Fibroblast of lung (primary cell): ENCODE data around the gene CACNA1E. TPM values are rescaled to one million over a fixed set of nuclear protein-coding genes. Genes with fewer than 3 reads are reported as not detected.
"Not testable (repeated sequence)": the region's sequence is repeated elsewhere in the genome, so short reads cannot be mapped to it uniquely, and the experiment has no call there.

ENCODE experiments used
- DNase-seq, 2 donors: peaks; one replicate each; pipeline versions ENCODE4 v3.0.0 to v3.0.0-alpha.2; 2010; ENCODE audit warnings: low read depth in 2 of 2
- H2AFZ ChIP-seq: 2 replicates; pipeline ENCODE4 v1.5.1; 2012; ENCODE audit warnings: low read length, control low read depth, inconsistent platforms
- H3K27ac ChIP-seq: 2 replicates; pipeline ENCODE4 v1.5.1; 2011; ENCODE audit warnings: low read length, control low read depth; ENCODE audit not compliant: insufficient read depth
- H3K27me3 ChIP-seq: 2 replicates; pipeline ENCODE4 v1.5.1; 2011; ENCODE audit warnings: mild to moderate bottlenecking, low read length; ENCODE audit not compliant: control insufficient read depth, insufficient read depth
- H3K36me3 ChIP-seq: 2 replicates; pipeline ENCODE4 v1.5.1; 2011; ENCODE audit warnings: low read length; ENCODE audit not compliant: control insufficient read depth, insufficient read depth
- H3K4me1 ChIP-seq: 2 replicates; pipeline ENCODE4 v1.5.1; 2011; ENCODE audit warnings: low read length; ENCODE audit not compliant: control insufficient read depth, insufficient read depth; ENCODE audit errors: extremely low read depth
- H3K4me2 ChIP-seq: 2 replicates; pipeline ENCODE4 v1.5.1; 2011; ENCODE audit warnings: low read length, control low read depth; ENCODE audit not compliant: insufficient read depth; ENCODE audit errors: extremely low read depth
- H3K4me3 ChIP-seq, 4 experiments: fragments of 200-600 bp in 1 of 4; sonication (generic) in 1 of 4; replicated peaks in 1 of 4; 2 replicates each; pipeline ENCODE4 v1.5.1; 2011 to 2016; ENCODE audit warnings: low read length in 4 of 4, low read depth in 3 of 4, mild to moderate bottlenecking in 3 of 4, control low read depth in 2 of 4, inconsistent platforms in 1 of 4, mixed read lengths in 1 of 4; ENCODE audit not compliant: insufficient read depth in 1 of 4; ENCODE audit errors: control extremely low read depth in 1 of 4
- H3K79me2 ChIP-seq: 2 replicates; pipeline ENCODE4 v1.5.1; 2012; ENCODE audit warnings: mild to moderate bottlenecking, low read length, inconsistent platforms; ENCODE audit not compliant: control insufficient read depth, insufficient read depth
- H3K9ac ChIP-seq: 2 replicates; pipeline ENCODE4 v1.5.1; 2011; ENCODE audit warnings: mild to moderate bottlenecking, low read length, control low read depth; ENCODE audit not compliant: insufficient read depth
- H3K9me3 ChIP-seq: 2 replicates; pipeline ENCODE4 v1.5.1; 2012; ENCODE audit warnings: low read depth, low read length; ENCODE audit not compliant: control insufficient read depth, insufficient read depth
- H4K20me1 ChIP-seq: 2 replicates; pipeline ENCODE4 v1.5.1; 2011; ENCODE audit warnings: low read length; ENCODE audit not compliant: control insufficient read depth, insufficient read depth; ENCODE audit errors: extremely low read depth
- EZH2 ChIP-seq: IDR thresholded peaks from 2 replicates; pipeline ENCODE4 v1.5.1; 2012; ENCODE audit warnings: low read length, control low read depth, mild to moderate bottlenecking; ENCODE audit errors: missing control alignments
- polyA plus RNA-seq, 2 donors: library from polyadenylated mRNA; depleted of rRNA in 1 of 2; stranded (reverse) in 1 of 2; unstranded in 1 of 2; fragments of >200 nt; gene quantifications; 2 replicates each; pipeline ENCODE4 v1.2.1, GENCODE V29; 2011 to 2012; ENCODE audit warnings: missing spikeins in 1 of 2
- total RNA-seq: library from RNA; depleted of rRNA; stranded (reverse); fragments of >200 nt; gene quantifications from 2 replicates; pipeline ENCODE4 v1.2.1, GENCODE V29; 2014
- TF ChIP-seq, protein P1 (sequence below), 2 donors: IDR thresholded peaks in 1 of 2; conservative IDR thresholded peaks in 1 of 2; 1 replicate in 1 of 2; 2 replicates in 1 of 2; pipeline ENCODE4 v1.5.1; 2011 to 2012; ENCODE audit warnings: low read length in 2 of 2, control low read depth in 1 of 2, inconsistent platforms in 1 of 2, low read depth in 1 of 2, mild to moderate bottlenecking in 1 of 2

The CACNA1E gene
- total and polyA plus RNA-seq, 2 donors (not counting 1 experiment from before 2014, with no cell fraction given), result 0.01 TPM; not detected in 1

DNA sequence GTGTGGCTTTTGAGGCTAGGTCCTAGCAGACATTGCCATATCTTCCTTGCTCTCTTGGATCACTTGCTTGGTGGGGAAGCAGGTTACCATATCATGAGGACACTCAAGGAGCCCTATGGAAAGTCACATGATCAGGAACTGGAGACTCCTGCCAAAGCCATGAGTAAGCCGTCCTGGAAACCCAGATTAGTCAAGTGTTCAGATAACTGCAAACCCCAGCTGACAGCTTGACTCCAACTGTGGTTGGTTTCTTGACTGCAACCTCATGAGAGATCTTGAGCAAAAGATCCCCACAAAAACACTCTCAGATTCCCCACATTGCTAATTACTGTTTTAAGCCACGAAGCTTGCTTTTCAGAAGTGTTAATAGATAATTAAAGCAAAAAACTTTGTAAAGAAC, 58.6 kb downstream of the CACNA1E start:
- H2AFZ ChIP-seq, result no peak overlapping the region
- no peaks in the 10 kb centered on the region for H3K36me3 ChIP-seq
- no peaks in the 10 kb centered on the region for H3K79me2 ChIP-seq
- H3K4me1 ChIP-seq, result no peaks in the 10 kb centered on the region
- no peaks in the 10 kb centered on the region for H4K20me1 ChIP-seq
- no peak overlapping the region for H3K9ac ChIP-seq
- no peak overlapping the region for H3K4me3 ChIP-seq
- no peaks in the 10 kb centered on the region for H3K9me3 ChIP-seq
- H3K27ac ChIP-seq, result no peak overlapping the region
- peak; percentile 0 to 60 for DNase-seq
- no peak overlapping the region for H3K4me2 ChIP-seq
- no peaks in the 10 kb centered on the region for H3K27me3 ChIP-seq
- TF ChIP-seq EZH2, result no peak
- TF ChIP-seq, protein P1, sequence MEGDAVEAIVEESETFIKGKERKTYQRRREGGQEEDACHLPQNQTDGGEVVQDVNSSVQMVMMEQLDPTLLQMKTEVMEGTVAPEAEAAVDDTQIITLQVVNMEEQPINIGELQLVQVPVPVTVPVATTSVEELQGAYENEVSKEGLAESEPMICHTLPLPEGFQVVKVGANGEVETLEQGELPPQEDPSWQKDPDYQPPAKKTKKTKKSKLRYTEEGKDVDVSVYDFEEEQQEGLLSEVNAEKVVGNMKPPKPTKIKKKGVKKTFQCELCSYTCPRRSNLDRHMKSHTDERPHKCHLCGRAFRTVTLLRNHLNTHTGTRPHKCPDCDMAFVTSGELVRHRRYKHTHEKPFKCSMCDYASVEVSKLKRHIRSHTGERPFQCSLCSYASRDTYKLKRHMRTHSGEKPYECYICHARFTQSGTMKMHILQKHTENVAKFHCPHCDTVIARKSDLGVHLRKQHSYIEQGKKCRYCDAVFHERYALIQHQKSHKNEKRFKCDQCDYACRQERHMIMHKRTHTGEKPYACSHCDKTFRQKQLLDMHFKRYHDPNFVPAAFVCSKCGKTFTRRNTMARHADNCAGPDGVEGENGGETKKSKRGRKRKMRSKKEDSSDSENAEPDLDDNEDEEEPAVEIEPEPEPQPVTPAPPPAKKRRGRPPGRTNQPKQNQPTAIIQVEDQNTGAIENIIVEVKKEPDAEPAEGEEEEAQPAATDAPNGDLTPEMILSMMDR (conservative IDR thresholded peaks at IDR 0.05 in 1 of 2, IDR thresholded peaks at IDR 0.05 in 1 of 2; ENCODE audit: low read depth in 1 of 2, low read length in 2 of 2), result no peak

GRCh38 chr1:181542406-181542805, 59.1 kb downstream of the CACNA1E start:
- not testable (repeated sequence) for H3K9ac ChIP-seq, H4K20me1 ChIP-seq, H2AFZ ChIP-seq, H3K4me1 ChIP-seq, H3K79me2 ChIP-seq, H3K4me2 ChIP-seq, H3K9me3 ChIP-seq, DNase-seq, H3K27ac ChIP-seq, H3K27me3 ChIP-seq, H3K36me3 ChIP-seq, H3K4me3 ChIP-seq

DNA sequence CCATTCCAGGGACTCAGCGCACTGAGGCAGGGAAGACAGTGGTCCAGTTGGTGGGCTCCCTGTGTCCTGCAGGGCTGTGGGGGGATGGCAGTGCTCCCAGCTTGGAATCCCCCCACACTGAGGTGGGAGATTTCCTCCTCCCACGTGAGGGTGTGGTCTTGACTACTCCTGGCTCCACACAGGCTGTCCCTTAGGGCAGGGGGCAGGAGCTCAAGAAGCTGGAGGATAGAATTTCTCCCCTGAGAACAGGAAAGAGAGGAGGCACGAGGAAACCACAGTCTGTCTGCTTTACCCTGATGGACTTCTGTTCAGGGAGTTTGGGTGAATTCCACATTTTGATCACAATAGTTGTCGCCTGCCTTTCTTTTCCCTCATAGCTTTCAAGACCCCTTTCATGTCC, 62.1 kb downstream of the CACNA1E start:
- no peak overlapping the region for H3K27ac ChIP-seq
- H3K9ac ChIP-seq, result no peak overlapping the region
- no peaks in the 10 kb centered on the region for H3K27me3 ChIP-seq
- H4K20me1 ChIP-seq, result no peaks in the 10 kb centered on the region
- no peaks in the 10 kb centered on the region for H3K36me3 ChIP-seq
- H3K4me3 ChIP-seq, result no peak overlapping the region
- no peak overlapping the region for H3K4me2 ChIP-seq
- DNase-seq, result no peak
- H3K79me2 ChIP-seq, result no peaks in the 10 kb centered on the region
- no peaks in the 10 kb centered on the region for H3K4me1 ChIP-seq
- H3K9me3 ChIP-seq, result no peaks in the 10 kb centered on the region
- TF ChIP-seq, protein P1 (conservative IDR thresholded peaks at IDR 0.05 in 1 of 2, IDR thresholded peaks at IDR 0.05 in 1 of 2; ENCODE audit: low read depth in 1 of 2, low read length in 2 of 2), result no peak
- TF ChIP-seq EZH2, result no peak
- no peak overlapping the region for H2AFZ ChIP-seq
